Measurements from ENCODE around the gene RIT2. TPM values are rescaled to one million over a fixed set of nuclear protein-coding genes. Genes with fewer than 3 reads are reported as not detected.
A peak's percentile ranks its signal among the peaks of the same experiment; 100 is the strongest.

The RIT2 gene
- total RNA-seq, 1 experiment from 2014 or later, result not detected

GRCh38 chr18:43141208-43141607, 25.7 kb upstream of the RIT2 start:
- intact Hi-C loops (cut with micrococcal nuclease; ENCODE audit: unreplicated experiment), result no loop called here
- Mint-ChIP-seq H3K36me3 (ENCODE audit: insufficient read depth, unreplicated experiment) (no peaks in the 10 kb centered on the region), H3K27ac (ENCODE audit: unreplicated experiment) (no peak overlapping the region), H3K27me3 (ENCODE audit: unreplicated experiment) (no peaks in the 10 kb centered on the region), H3K9me3 (ENCODE audit: low read depth, unreplicated experiment) (peaks cover 6% of the 10 kb centered on the region), H3K4me3 (ENCODE audit: low read depth, unreplicated experiment) (no peak overlapping the region), H3K4me1 (ENCODE audit: low read depth, unreplicated experiment) (no peaks in the 10 kb centered on the region)
- no TSS peak for BruUV-seq (replicated peaks)
- no peak for DNase-seq
- TF ChIP-seq CTCF (IDR thresholded peaks at IDR 0.05; ENCODE audit: unreplicated experiment), result no peak
- CTCF ChIA-PET, result no interaction called here

- intact Hi-C loops (cut with micrococcal nuclease; ENCODE audit: unreplicated experiment), result no loop called here
- Mint-ChIP-seq H3K36me3 (ENCODE audit: insufficient read depth, unreplicated experiment) (no peaks in the 10 kb centered on the region), H3K9me3 (ENCODE audit: low read depth, unreplicated experiment) (peaks cover 5% of the 10 kb centered on the region), H3K27me3 (ENCODE audit: unreplicated experiment) (no peaks in the 10 kb centered on the region), H3K4me3 (ENCODE audit: low read depth, unreplicated experiment) (no peak overlapping the region), H3K27ac (ENCODE audit: unreplicated experiment) (no peak overlapping the region), H3K4me1 (ENCODE audit: low read depth, unreplicated experiment) (no peaks in the 10 kb centered on the region)
- CTCF ChIA-PET, result no interaction called here
- TF ChIP-seq CTCF (IDR thresholded peaks at IDR 0.05; ENCODE audit: unreplicated experiment), result no peak
- no peak for DNase-seq
- BruUV-seq (replicated peaks), result no TSS peak
These were observed 23.9 kb upstream of the RIT2 start for GRCh38 chr18:43139288-43139946.

- Mint-ChIP-seq H3K9me3 (ENCODE audit: low read depth, unreplicated experiment) (peaks cover 5% of the 10 kb centered on the region), H3K36me3 (ENCODE audit: insufficient read depth, unreplicated experiment) (no peaks in the 10 kb centered on the region), H3K27ac (ENCODE audit: unreplicated experiment) (no peak overlapping the region), H3K27me3 (ENCODE audit: unreplicated experiment) (no peaks in the 10 kb centered on the region), H3K4me1 (ENCODE audit: low read depth, unreplicated experiment) (no peaks in the 10 kb centered on the region), H3K4me3 (ENCODE audit: low read depth, unreplicated experiment) (no peak overlapping the region)
- DNase-seq, result no peak
- no peak for TF ChIP-seq CTCF (IDR thresholded peaks at IDR 0.05; ENCODE audit: unreplicated experiment)
- CTCF ChIA-PET, result no interaction called here
- intact Hi-C loops (cut with micrococcal nuclease; ENCODE audit: unreplicated experiment), result no loop called here
- no TSS peak for BruUV-seq (replicated peaks)
These were observed 19.4 kb upstream of the RIT2 start for GRCh38 chr18:43134876-43135275.

- TF ChIP-seq CTCF (IDR thresholded peaks at IDR 0.05; ENCODE audit: unreplicated experiment), result no peak
- no TSS peak for BruUV-seq (replicated peaks)
- CTCF ChIA-PET, result no interaction called here
- intact Hi-C loops (cut with micrococcal nuclease; ENCODE audit: unreplicated experiment), result no loop called here
- DNase-seq, result no peak
- Mint-ChIP-seq H3K36me3 (ENCODE audit: insufficient read depth, unreplicated experiment) (no peaks in the 10 kb centered on the region), H3K4me1 (ENCODE audit: low read depth, unreplicated experiment) (no peaks in the 10 kb centered on the region), H3K27ac (ENCODE audit: unreplicated experiment) (no peak overlapping the region), H3K9me3 (ENCODE audit: low read depth, unreplicated experiment) (peaks cover 2% of the 10 kb centered on the region), H3K27me3 (ENCODE audit: unreplicated experiment) (no peaks in the 10 kb centered on the region), H3K4me3 (ENCODE audit: low read depth, unreplicated experiment) (peak overlapping the region; percentile 55)
These were observed 15.3 kb upstream of the RIT2 start for GRCh38 chr18:43130716-43131260.
